GM21529 (cell line): ENCODE data around the gene PCDHB1.
"Not testable (repeated sequence)": the region's sequence is repeated elsewhere in the genome, so short reads cannot be mapped to it uniquely, and the experiment has no call there.

Source experiments
- ATAC-seq: cut with Tn5 transposase; IDR thresholded peaks from one replicate; pipeline ENCODE4 v1.9.1; 2021; ENCODE audit not compliant: unreplicated experiment

The PCDHB1 gene

DNA sequence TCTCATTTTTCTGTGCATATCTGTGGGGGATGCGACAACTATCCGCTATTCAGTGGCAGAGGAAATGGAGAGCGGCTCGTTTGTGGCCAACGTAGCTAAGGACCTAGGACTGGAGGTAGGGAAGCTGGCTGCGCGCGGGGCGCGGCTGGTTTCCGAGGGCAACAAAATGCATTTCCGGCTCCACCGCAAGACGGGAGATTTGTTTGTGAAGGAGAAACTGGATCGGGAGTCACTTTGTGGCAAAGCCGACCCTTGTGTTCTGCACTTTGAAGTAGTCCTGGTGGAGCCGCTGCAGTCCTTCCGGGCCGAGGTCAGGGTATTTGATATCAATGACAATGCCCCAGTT, 320 bp downstream of the PCDHB1 start:
- ATAC-seq, result no peak

DNA sequence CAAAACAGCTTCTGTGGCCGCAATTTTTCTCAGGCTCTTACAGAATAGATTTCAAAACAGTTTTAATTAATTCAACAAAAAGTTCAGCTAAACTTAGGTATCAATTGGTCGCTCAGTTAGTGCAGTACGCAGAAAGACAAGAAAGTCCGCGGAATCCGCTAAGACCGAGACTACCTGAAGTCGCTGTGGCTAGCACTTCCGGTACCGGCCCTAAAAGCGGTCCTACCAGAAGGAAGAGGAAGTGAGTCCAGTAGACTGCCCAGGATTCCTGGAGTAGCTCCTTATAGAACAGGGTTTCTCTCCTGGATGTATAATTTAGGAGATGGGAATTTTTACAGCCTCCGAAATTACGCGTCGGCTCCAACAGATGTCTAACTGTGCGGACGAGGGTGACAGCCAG, 26.7 kb downstream of the PCDHB1 start:
- no peak for ATAC-seq

DNA sequence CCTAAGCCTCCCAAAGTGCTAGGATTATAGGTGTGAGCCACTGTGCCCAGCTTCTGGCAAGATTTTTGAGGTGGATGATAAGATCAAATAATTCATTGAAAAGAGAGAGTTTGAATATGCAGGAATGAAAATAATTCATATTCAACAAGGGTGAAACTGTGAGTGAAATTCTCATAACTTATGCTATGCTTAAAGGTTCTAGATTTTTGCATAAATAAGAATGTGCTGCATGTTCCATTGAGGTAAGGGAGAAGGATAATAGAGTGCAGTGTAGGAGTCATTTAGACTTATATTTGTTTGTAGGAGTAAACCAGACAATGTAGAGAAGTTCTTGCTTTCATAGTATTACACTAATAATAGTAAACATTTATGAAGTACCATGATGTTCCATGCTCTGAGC, 31.1 kb downstream of the PCDHB1 start:
- ATAC-seq, result no peak

DNA sequence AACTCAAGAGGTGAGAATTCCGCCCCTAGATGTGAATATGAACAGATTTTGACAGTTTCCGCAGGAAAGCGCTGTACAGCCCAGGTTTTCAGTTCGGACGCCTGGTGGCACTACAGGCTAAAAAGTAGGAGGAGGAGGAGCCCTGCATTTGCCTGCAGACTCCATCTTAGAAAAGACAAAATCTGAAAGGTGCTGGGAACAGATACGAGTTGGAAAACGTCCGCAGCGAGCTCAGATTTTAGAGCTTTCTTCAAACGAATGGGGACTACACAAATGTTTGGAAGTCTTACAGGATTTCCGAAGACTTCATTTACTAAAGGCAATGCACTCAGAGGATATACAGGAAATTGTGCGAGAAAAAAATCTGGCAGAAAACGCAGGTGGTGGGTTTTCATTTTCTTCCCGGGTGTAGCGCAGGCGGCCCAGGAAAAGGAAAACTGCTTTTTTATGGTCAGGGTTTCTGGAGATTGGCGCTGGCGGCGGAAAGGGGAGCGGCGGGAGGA, 33.4 kb downstream of the PCDHB1 start:
- no peak for ATAC-seq

DNA sequence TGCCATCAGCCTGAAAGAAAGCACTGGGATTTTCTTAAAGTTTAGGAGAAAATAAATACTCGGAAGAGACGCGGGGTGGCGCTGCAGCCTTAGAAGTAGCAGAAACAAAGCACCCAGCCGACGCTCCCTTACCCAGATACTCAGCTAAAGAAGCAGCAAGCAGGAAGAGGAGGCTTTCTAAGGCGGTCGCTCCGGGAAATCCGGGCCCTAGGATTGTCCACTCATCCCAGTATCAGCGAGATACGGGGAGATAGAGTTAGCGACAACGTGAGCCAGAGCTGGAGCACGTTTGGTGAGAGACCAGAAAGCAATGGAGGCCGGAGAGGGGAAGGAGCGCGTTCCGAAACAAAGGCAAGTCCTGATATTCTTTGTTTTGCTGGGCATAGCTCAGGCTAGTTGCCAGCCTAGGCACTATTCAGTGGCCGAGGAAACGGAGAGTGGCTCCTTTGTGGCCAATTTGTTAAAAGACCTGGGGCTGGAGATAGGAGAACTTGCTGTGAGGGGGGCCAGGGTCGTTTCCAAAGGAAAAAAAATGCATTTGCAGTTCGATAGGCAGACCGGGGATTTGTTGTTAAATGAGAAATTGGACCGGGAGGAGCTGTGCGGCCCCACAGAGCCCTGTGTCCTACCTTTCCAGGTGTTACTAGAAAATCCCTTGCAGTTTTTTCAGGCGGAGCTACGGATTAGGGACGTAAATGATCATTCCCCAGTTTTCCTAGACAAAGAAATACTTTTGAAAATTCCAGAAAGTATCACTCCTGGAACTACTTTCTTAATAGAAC, 43.5 kb downstream of the PCDHB1 start, which contains the start of gene PCDHB2:
PCDHB2 (plus strand) TSS at position 135 of the 782 bp plus-strand sequence; CDS start at position 311, 176 bp downstream.
- no peak for ATAC-seq

DNA sequence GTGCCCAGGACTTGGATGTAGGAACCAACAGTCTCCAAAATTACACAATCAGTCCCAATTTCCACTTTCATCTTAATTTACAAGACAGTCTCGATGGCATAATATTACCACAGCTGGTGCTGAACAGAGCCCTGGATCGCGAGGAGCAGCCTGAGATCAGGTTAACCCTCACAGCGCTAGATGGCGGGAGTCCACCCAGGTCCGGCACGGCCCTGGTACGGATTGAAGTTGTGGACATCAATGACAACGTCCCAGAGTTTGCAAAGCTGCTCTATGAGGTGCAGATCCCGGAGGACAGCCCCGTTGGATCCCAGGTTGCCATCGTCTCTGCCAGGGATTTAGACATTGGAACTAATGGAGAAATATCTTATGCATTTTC, 44.1 kb downstream of the PCDHB1 start:
- ATAC-seq, result no peak

DNA sequence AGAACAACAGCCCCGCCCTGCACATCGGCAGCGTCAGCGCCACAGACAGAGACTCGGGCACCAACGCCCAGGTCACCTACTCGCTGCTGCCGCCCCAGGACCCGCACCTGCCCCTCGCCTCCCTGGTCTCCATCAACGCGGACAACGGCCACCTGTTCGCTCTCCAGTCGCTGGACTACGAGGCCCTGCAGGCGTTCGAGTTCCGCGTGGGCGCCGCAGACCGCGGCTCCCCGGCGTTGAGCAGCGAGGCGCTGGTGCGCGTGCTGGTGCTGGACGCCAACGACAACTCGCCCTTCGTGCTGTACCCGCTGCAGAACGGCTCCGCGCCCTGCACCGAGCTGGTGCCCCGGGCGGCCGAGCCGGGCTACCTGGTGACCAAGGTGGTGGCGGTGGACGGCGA, 45.0 kb downstream of the PCDHB1 start:
- ATAC-seq, result not testable (repeated sequence)

DNA sequence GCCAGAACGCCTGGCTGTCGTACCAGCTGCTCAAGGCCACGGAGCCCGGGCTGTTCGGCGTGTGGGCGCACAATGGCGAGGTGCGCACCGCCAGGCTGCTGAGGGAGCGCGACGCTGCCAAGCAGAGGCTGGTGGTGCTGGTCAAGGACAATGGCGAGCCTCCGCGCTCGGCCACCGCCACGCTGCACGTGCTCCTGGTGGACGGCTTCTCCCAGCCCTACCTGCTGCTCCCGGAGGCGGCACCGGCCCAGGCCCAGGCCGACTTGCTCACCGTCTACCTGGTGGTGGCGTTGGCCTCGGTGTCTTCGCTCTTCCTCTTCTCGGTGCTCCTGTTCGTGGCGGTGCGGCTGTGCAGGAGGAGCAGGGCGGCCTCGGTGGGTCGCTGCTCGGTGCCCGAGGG, 45.4 kb downstream of the PCDHB1 start:
- not testable (repeated sequence) for ATAC-seq

DNA sequence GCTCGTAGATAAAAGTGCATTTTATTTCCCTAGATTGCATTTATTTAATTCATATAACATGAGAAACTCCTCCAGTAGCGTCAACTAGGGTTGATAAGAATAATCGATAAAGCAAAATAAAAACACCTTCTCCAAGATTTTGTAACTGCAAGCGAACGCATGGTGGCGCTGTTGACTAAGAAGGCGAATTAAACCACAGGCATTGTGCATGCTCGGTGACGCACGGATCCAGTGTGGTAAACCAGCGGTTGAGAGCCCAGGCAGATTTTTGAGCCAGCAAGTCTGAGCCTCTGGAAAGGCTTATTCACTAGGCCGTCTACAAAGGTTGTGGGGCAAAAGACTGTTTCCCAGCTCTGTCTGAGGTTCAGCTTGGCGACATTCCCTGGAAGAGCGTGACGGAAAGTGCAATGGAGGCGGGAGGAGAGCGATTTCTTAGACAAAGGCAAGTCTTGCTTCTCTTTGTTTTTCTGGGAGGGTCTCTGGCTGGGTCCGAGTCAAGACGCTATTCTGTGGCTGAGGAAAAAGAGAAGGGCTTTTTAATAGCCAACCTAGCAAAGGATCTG, 49.1 kb downstream of the PCDHB1 start, which contains the start of gene PCDHB3:
PCDHB3 (plus strand) TSS at position 231 of the 563 bp plus-strand sequence; CDS start at position 408, 177 bp downstream.
- no peak for ATAC-seq

DNA sequence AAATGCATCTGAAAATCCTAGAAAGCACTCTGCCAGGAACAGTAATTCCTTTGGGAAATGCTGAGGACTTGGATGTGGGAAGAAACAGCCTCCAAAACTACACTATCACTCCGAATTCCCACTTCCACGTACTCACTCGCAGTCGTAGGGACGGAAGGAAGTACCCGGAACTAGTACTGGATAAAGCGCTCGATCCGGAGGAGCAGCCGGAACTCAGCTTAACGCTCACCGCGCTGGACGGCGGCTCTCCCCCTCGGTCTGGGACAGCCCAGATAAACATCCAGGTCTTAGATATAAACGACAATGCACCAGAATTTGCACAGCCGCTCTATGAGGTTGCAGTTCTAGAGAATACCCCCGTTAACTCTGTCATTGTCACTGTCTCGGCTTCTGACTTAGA, 49.9 kb downstream of the PCDHB1 start:
- ATAC-seq, result no peak

DNA sequence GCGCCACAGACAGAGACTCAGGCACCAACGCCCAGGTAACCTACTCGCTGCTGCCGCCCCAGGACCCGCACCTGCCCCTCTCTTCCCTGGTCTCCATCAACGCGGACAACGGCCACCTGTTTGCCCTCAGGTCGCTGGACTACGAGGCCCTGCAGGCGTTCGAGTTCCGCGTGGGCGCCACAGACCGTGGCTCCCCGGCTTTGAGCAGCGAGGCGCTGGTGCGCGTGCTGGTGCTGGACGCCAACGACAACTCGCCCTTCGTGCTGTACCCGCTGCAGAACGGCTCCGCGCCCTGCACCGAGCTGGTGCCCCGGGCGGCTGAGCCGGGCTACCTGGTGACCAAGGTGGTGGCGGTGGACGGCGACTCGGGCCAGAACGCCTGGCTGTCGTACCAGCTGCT, 50.9 kb downstream of the PCDHB1 start:
- not testable (repeated sequence) for ATAC-seq

DNA sequence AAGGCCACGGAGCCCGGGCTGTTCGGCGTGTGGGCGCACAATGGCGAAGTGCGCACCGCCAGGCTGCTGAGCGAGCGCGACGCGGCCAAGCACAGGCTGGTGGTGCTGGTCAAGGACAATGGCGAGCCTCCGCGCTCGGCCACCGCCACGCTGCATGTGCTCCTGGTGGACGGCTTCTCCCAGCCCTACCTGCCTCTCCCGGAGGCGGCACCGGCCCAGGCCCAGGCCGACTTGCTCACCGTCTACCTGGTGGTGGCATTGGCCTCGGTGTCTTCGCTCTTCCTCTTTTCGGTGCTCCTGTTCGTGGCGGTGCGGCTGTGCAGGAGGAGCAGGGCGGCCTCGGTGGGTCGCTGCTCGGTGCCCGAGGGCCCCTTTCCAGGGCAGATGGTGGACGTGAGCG, 51.3 kb downstream of the PCDHB1 start:
- ATAC-seq, result not testable (repeated sequence)

DNA sequence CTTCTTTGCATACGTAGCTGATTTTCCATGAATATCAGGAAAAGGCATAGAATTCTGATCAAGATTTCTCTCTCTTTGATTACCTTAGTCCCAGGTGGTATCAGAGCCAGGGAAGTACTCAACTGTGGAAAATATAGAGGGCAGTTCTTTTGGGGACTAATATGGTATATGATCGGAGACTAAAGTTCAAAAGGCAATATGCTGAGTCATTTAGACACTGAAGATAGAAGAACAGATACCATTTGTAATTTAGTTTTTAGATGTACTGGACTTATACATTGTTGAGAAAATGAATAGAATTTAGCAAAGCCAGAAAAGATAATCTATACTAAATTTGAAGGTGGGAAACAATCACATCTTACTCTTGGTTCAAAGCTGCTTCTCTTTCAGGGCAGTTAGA, 54.2 kb downstream of the PCDHB1 start:
- no peak for ATAC-seq
